ENCODE results near the gene DPEP3.

- TF ChIP-seq CTCF (IDR thresholded peaks at IDR 0.05) (no peak), POLR2A (IDR thresholded peaks at IDR 0.05) (no peak)
These were observed 10.9 kb downstream of the DPEP3 start for GRCh38 chr16:67969254-67970039.

All from thyroid gland (tissue), 4 donors.